Measurements from ENCODE around the gene IFI27. TPM values are rescaled to one million over a fixed set of nuclear protein-coding genes. Genes with fewer than 3 reads are reported as not detected.

IFI27 gene
- total and polyA plus RNA-seq, 4 donors: 35.9 to 133 (median 42.6) TPM

Other genes with a start within 250 kb of the IFI27 start
- 1 to 10 TPM; 3.3 to 3.5 TPM for gene FAM181A, start 183.4 kb upstream of the IFI27 start, total RNA-seq
- 10 to 100 TPM; 11.8 to 16.0 TPM for gene FAM181A, start 183.4 kb upstream of the IFI27 start, polyA plus RNA-seq (ENCODE audit: insufficient read length in 2 of 2)
- gene ASB2, start 134.2 kb upstream of the IFI27 start, total RNA-seq: 1 to 10 TPM in 1 of 2 donors, under 1 TPM in 1; 0.50 to 4.0 TPM
- 1 to 10 TPM; 1.6 to 2.1 TPM for gene ASB2, start 134.2 kb upstream of the IFI27 start, polyA plus RNA-seq (ENCODE audit: insufficient read length in 2 of 2)
- not detected for gene CCDC197, start 113.4 kb upstream of the IFI27 start, total RNA-seq
- gene CCDC197, start 113.4 kb upstream of the IFI27 start, polyA plus RNA-seq (ENCODE audit: insufficient read length in 2 of 2): not detected
- gene OTUB2, start 84.4 kb upstream of the IFI27 start, total RNA-seq: 1 to 10 TPM; 3.6 to 4.1 TPM
- 1 to 10 TPM; 4.6 to 5.8 TPM for gene OTUB2, start 84.4 kb upstream of the IFI27 start, polyA plus RNA-seq (ENCODE audit: insufficient read length in 2 of 2)
- 100 to 1,000 TPM; 142 to 259 TPM for gene DDX24, start 29.5 kb upstream of the IFI27 start, total RNA-seq
- 100 to 1,000 TPM; 242 to 263 TPM for gene DDX24, start 29.5 kb upstream of the IFI27 start, polyA plus RNA-seq (ENCODE audit: insufficient read length in 2 of 2)
- 10 to 100 TPM; 14.0 to 74.2 TPM for gene IFI27L1, start 29.4 kb upstream of the IFI27 start, total RNA-seq
- 10 to 100 TPM; 64.2 to 74.7 TPM for gene IFI27L1, start 29.4 kb upstream of the IFI27 start, polyA plus RNA-seq (ENCODE audit: insufficient read length in 2 of 2)
- 100 to 1,000 TPM in 1 of 2 donors, 10 to 100 TPM in 1; 38.4 to 110 TPM for gene IFI27L2, start 18.9 kb downstream of the IFI27 start, total RNA-seq
- gene IFI27L2, start 18.9 kb downstream of the IFI27 start, polyA plus RNA-seq (ENCODE audit: insufficient read length in 2 of 2): 100 to 1,000 TPM in 1 of 2 donors, 10 to 100 TPM in 1; 96.4 to 114 TPM
- gene PPP4R4, start 63.6 kb downstream of the IFI27 start, total RNA-seq: 10 to 100 TPM in 1 of 2 donors, 1 to 10 TPM in 1; 8.8 to 13.9 TPM
- 10 to 100 TPM in 1 of 2 donors, 1 to 10 TPM in 1; 8.0 to 10.8 TPM for gene PPP4R4, start 63.6 kb downstream of the IFI27 start, polyA plus RNA-seq (ENCODE audit: insufficient read length in 2 of 2)
- gene SERPINA10, start 182.5 kb downstream of the IFI27 start, total RNA-seq: under 1 TPM in 1 of 2 donors, not detected in 1; 0.06 TPM
- gene SERPINA10, start 182.5 kb downstream of the IFI27 start, polyA plus RNA-seq (ENCODE audit: insufficient read length in 2 of 2): under 1 TPM; 0.13 to 0.26 TPM
- under 1 TPM in 1 of 2 donors, not detected in 1; 0.06 TPM for gene SERPINA6, start 212.6 kb downstream of the IFI27 start, total RNA-seq
- gene SERPINA6, start 212.6 kb downstream of the IFI27 start, polyA plus RNA-seq (ENCODE audit: insufficient read length in 2 of 2): not detected

Data from spinal cord (tissue), 4 donors.